ENCODE data around the gene CD59.

GRCh38 chr11:33687733-33688479 lies 48.3 kb downstream of the CD59 start:
- TF ChIP-seq, protein P1, sequence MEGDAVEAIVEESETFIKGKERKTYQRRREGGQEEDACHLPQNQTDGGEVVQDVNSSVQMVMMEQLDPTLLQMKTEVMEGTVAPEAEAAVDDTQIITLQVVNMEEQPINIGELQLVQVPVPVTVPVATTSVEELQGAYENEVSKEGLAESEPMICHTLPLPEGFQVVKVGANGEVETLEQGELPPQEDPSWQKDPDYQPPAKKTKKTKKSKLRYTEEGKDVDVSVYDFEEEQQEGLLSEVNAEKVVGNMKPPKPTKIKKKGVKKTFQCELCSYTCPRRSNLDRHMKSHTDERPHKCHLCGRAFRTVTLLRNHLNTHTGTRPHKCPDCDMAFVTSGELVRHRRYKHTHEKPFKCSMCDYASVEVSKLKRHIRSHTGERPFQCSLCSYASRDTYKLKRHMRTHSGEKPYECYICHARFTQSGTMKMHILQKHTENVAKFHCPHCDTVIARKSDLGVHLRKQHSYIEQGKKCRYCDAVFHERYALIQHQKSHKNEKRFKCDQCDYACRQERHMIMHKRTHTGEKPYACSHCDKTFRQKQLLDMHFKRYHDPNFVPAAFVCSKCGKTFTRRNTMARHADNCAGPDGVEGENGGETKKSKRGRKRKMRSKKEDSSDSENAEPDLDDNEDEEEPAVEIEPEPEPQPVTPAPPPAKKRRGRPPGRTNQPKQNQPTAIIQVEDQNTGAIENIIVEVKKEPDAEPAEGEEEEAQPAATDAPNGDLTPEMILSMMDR (conservative IDR thresholded peaks at IDR 0.05): peak; percentile 80
- TF ChIP-seq ZFX (IDR thresholded peaks at IDR 0.05): no peak
